ENCODE measurements around the gene PPA2.

Gene PPA2

GRCh38 chr4:105329081-105329480 is 144.8 kb downstream of the PPA2 start:
- in situ Hi-C loops (cut with MboI; ENCODE audit: low sequenced_read_pairs): no loop called here

GRCh38 chr4:105327956-105328355 is 145.9 kb downstream of the PPA2 start:
- in situ Hi-C loops (cut with MboI; ENCODE audit: low sequenced_read_pairs): no loop called here

GRCh38 chr4:105327222-105327621 is 146.6 kb downstream of the PPA2 start:
- in situ Hi-C loops (cut with MboI; ENCODE audit: low sequenced_read_pairs): no loop called here

Data from HL-60/S4 (cell line).